DND-41 (cell line): ENCODE measurements around the gene TPM3.
"Not testable (repeated sequence)": the region's sequence is repeated elsewhere in the genome, so short reads cannot be mapped to it uniquely, and the experiment has no call there.

Experiments used
- ATAC-seq: fragments of 200-7000 bp; cut with Tn5 transposase; 3 replicates; pipeline ENCODE4 v1.9.1; 2021; ENCODE audit warnings: low read depth; ENCODE audit not compliant: insufficient read depth
- DNase-seq: peaks from one replicate; pipeline ENCODE4 v3.0.0-alpha.2; 2020
- H2AFZ ChIP-seq: 2 replicates; pipeline ENCODE4 v1.6.0; 2012; ENCODE audit warnings: low read depth, low read length
- H3K27ac ChIP-seq: 2 replicates; pipeline ENCODE4 v1.5.1; 2012; ENCODE audit warnings: low read length, inconsistent platforms
- H3K27me3 ChIP-seq: fragments of 200-600 bp; sonication (generic); 2 replicates; pipeline ENCODE4 v1.6.0; 2012; ENCODE audit warnings: low read length, mild to moderate bottlenecking, inconsistent platforms; ENCODE audit not compliant: insufficient read depth, poor library complexity
- H3K36me3 ChIP-seq: 2 replicates; pipeline ENCODE4 v1.5.1; 2012; ENCODE audit warnings: low read length, inconsistent platforms; ENCODE audit not compliant: insufficient read depth
- H3K4me1 ChIP-seq: 2 replicates; pipeline ENCODE4 v1.5.1; 2012; ENCODE audit warnings: mild to moderate bottlenecking, low read length; ENCODE audit not compliant: insufficient read depth
- H3K4me2 ChIP-seq: 2 replicates; pipeline ENCODE4 v1.6.0; 2012; ENCODE audit warnings: mild to moderate bottlenecking, moderate library complexity, low read length, inconsistent platforms; ENCODE audit not compliant: insufficient read depth
- H3K4me3 ChIP-seq, 2 experiments: fragments of 200-600 bp in 1 of 2; shearing (Covaris generic) in 1 of 2; 2 replicates each; pipeline ENCODE4 v1.5.1; 2012 to 2016; ENCODE audit warnings: inconsistent platforms in 2 of 2, low read length in 2 of 2, mild to moderate bottlenecking in 2 of 2, low read depth in 1 of 2, moderate library complexity in 1 of 2
- H3K79me2 ChIP-seq: 2 replicates; pipeline ENCODE4 v1.6.0; 2012; ENCODE audit warnings: low read length, inconsistent platforms; ENCODE audit not compliant: insufficient read depth
- H3K9ac ChIP-seq: 2 replicates; pipeline ENCODE4 v1.6.0; 2012; ENCODE audit warnings: low read depth, mild to moderate bottlenecking, inconsistent platforms, low read length, moderate library complexity
- H3K9me3 ChIP-seq: 2 replicates; pipeline ENCODE4 v1.5.1; 2012; ENCODE audit warnings: low read length, moderate library complexity, mild to moderate bottlenecking, inconsistent platforms; ENCODE audit not compliant: insufficient read depth, severe bottlenecking
- H4K20me1 ChIP-seq: 2 replicates; pipeline ENCODE4 v1.6.0; 2012; ENCODE audit warnings: low read length; ENCODE audit not compliant: insufficient read depth
- EZH2 ChIP-seq: IDR thresholded peaks from 3 replicates; pipeline ENCODE4 v1.6.1; 2012; ENCODE audit warnings: borderline replicate concordance, low read depth, mild to moderate bottlenecking, moderate library complexity, low read length, inconsistent platforms; ENCODE audit not compliant: severe bottlenecking
- TF ChIP-seq, protein P1 (sequence below): IDR thresholded peaks from 2 replicates; pipeline ENCODE4 v1.5.1; 2012; ENCODE audit warnings: borderline replicate concordance, low read length, moderate library complexity, mild to moderate bottlenecking; ENCODE audit not compliant: poor library complexity, severe bottlenecking; ENCODE audit errors: extremely low read depth

The TPM3 gene

DNA sequence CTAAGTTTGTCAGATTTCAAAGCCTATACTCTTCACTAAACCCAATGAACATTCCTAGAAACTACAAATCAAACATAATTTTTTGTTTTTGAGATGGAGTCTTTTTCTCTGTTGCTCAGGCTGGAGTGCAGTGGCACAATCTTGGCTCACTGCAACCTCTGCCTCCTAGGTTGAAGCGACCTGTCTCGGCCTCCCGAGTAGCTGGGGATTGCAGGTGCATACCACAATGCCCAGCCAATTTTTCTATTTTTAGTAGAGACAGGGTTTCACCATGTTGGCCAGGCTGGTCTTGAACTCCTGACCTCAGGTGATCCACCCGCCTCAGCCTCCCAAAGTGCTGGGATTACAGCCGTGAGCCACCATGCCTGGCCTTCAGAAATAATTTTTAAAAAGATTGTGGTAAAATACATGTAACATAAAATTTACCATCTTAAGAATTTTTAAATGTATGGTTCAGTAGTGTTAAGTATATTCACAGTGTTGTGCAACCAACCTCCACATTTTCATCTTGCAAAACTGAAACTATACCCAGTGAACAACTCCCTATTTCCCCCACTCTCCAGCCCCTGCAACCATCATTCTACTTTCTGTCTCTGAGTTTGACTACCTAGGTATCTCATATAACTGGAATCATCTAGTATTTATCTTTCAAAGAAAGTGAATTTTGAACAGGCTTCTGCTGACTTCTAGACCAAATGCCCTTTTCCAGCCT, 16.9 kb upstream of the TPM3 start:
- Histone ChIP-seq H3K9me3 (no peaks in the 10 kb centered on the region), H3K4me1 (no peaks in the 10 kb centered on the region), H3K27me3 (no peaks in the 10 kb centered on the region), H2AFZ (no peak overlapping the region), H3K27ac (no peak overlapping the region), H4K20me1 (0 out of 2 replicates have a peak, but pooled peaks cover 3% of the 10 kb centered on the region), H3K79me2 (peaks cover 2% of the 10 kb centered on the region; the same call in 1 of the 2 replicates), H3K9ac (no peak overlapping the region), H3K4me3 (no peak overlapping the region), H3K36me3 (peaks cover 75% of the 10 kb centered on the region), H3K4me2 (no peak overlapping the region)
- TF ChIP-seq, protein P1, sequence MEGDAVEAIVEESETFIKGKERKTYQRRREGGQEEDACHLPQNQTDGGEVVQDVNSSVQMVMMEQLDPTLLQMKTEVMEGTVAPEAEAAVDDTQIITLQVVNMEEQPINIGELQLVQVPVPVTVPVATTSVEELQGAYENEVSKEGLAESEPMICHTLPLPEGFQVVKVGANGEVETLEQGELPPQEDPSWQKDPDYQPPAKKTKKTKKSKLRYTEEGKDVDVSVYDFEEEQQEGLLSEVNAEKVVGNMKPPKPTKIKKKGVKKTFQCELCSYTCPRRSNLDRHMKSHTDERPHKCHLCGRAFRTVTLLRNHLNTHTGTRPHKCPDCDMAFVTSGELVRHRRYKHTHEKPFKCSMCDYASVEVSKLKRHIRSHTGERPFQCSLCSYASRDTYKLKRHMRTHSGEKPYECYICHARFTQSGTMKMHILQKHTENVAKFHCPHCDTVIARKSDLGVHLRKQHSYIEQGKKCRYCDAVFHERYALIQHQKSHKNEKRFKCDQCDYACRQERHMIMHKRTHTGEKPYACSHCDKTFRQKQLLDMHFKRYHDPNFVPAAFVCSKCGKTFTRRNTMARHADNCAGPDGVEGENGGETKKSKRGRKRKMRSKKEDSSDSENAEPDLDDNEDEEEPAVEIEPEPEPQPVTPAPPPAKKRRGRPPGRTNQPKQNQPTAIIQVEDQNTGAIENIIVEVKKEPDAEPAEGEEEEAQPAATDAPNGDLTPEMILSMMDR, result no peak
- no peak for TF ChIP-seq EZH2
- ATAC-seq (no peak), DNase-seq (no peak)

DNA sequence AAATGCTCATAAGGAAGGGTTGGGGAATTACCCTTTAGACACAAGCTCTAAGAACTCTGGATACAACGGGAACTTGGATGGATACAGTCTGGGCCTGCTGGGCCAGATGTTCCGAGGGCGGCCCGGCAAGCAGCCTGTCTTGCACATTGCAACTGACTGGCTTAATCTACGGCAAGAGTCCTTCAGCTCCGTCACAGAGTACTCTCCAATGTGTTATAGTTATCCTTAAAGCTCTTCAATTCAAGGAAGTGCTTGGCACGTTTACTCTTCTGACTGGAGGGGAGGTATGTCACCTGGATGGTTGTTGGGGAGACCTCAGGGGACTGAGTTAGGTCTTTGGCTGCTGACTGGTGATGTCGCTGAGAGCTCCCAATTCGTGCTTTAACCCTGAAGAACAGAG, 15.4 kb upstream of the TPM3 start:
- no peak overlapping the region for H3K9ac ChIP-seq
- no peaks in the 10 kb centered on the region for H3K79me2 ChIP-seq
- ATAC-seq, result no peak
- H3K4me3 ChIP-seq, result no peak overlapping the region
- peaks cover 59% of the 10 kb centered on the region for H3K36me3 ChIP-seq
- H3K9me3 ChIP-seq, result no peaks in the 10 kb centered on the region
- no peaks in the 10 kb centered on the region for H3K4me1 ChIP-seq
- no peaks in the 10 kb centered on the region for H3K27me3 ChIP-seq
- no peak overlapping the region for H2AFZ ChIP-seq
- no peaks in the 10 kb centered on the region for H4K20me1 ChIP-seq
- no peak overlapping the region for H3K27ac ChIP-seq
- TF ChIP-seq, protein P1, result no peak
- no peak for TF ChIP-seq EZH2
- no peak overlapping the region for H3K4me2 ChIP-seq
- DNase-seq, result no peak

DNA sequence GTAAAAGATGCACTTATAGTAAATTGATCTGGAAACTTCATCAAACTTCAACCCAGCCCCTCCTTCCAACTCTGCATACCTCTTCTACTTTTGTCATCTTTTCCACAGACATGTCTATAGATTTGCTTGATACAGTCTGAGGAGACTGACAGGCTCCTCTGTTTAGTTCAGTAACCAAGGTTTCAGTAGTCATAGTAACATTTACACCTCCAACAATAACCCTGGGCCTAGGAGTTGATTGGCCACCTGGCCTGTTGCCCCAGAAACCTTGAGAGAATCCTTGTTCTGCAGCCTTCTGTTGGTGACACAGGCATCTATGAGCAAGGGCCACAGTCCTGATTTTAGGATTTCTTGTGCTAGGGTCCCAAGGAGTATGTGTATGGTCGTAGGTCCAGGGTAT, 14.3 kb upstream of the TPM3 start, which contains the start of gene CFAP141:
Gene CFAP141 (minus strand): TSS at position 138 of the 400 bp plus-strand sequence. CDS start 26 bp downstream, at position 112.
- Histone ChIP-seq H3K79me2 (no peaks in the 10 kb centered on the region), H3K9me3 (no peaks in the 10 kb centered on the region), H3K27me3 (no peaks in the 10 kb centered on the region), H3K27ac (no peak within 1 kb of the TSS), H3K4me1 (no peaks in the 10 kb centered on the region), H2AFZ (no peak within 1 kb of the TSS), H3K4me3 (no peak within 1 kb of the TSS), H3K4me2 (no peak within 1 kb of the TSS), H3K9ac (no peak within 1 kb of the TSS), H3K36me3 (peaks cover 49% of the 10 kb centered on the region), H4K20me1 (no peaks in the 10 kb centered on the region)
- TF ChIP-seq, protein P1, result no peak
- no peak for TF ChIP-seq EZH2
- DNase-seq, result no peak
- ATAC-seq, result 0 out of 3 replicates have a peak, but pooled peaks have one; percentile 25

DNA sequence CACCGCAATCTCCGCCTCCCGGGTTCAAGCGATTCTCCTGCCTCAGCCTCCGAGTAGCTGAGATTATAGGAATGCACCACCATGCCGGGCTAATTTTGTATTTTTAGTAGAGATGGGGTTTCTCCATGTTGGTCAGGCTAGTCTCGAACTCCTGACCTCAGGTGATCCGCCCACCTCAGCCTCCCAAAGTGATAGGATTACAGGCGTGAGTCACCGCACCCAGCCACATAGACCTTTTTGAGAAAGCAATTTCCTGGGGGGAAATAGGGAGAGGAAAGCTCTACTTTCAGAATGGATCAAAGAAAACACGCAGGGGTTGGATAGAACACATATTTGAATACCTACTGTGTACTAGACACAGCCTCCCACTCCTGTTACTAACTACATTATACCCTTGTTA, 13.9 kb upstream of the TPM3 start:
- peaks cover 46% of the 10 kb centered on the region for H3K36me3 ChIP-seq
- not testable (repeated sequence) for H4K20me1 ChIP-seq, H2AFZ ChIP-seq, H3K4me3 ChIP-seq, ATAC-seq, H3K4me2 ChIP-seq, H3K4me1 ChIP-seq, H3K9ac ChIP-seq, H3K79me2 ChIP-seq, DNase-seq, H3K27me3 ChIP-seq, H3K27ac ChIP-seq, H3K9me3 ChIP-seq
